Immature natural killer cell (primary cell): Measurements from ENCODE around the gene SETMAR. TPM values are rescaled to one million over a fixed set of nuclear protein-coding genes. Genes with fewer than 3 reads are reported as not detected.

Experiments
- polyA plus RNA-seq, 3 donors: library from polyadenylated mRNA; unstranded; fragments of 300-500 nt; fragmentation: Illumina TruSeq; gene quantifications; one replicate each; pipeline ENCODE4 v1.2.3, GENCODE V29; 2021

SETMAR gene
- polyA plus RNA-seq, 3 donors from 2014 or later: 9.8 to 11.1 (median 10.4) TPM

Other genes starting within 250 kb of the SETMAR start
- 10 to 100 TPM; 38.3 to 79.9 (median 43.9) TPM for gene SUMF1, start 163.9 kb downstream of the SETMAR start, polyA plus RNA-seq
- 10 to 100 TPM in 1 of 3 donors, 1 to 10 TPM in 2; 3.0 to 14.7 (median 7.6) TPM for gene ITPR1, start 190.0 kb downstream of the SETMAR start, polyA plus RNA-seq